ENCODE measurements around the gene TNIP2.

TNIP2 gene

GRCh38 chr4:2796849-2797544, 40.9 kb upstream of the TNIP2 start:
- no peak overlapping the region for H3K4me3 ChIP-seq (ENCODE audit: low read depth, low read length)
- no peak for TF ChIP-seq CTCF (IDR thresholded peaks at IDR 0.05; ENCODE audit: low read depth, low read length, missing control alignments)

GRCh38 chr4:2795893-2796848, 40.0 kb upstream of the TNIP2 start:
- DNase-seq (ENCODE audit: low read depth) = no peak
- no peak for TF ChIP-seq CTCF (IDR thresholded peaks at IDR 0.05; ENCODE audit: low read depth, low read length, missing control alignments)
- H3K4me3 ChIP-seq (ENCODE audit: low read depth, low read length) = no peak overlapping the region

More at GRCh38 chr4:2796849-2797544, 40.9 kb upstream of the TNIP2 start:
- DNase-seq (ENCODE audit: low read depth) = no peak

GRCh38 chr4:2795300-2795892, 39.3 kb upstream of the TNIP2 start:
- DNase-seq (ENCODE audit: low read depth) = no peak
- no peak for TF ChIP-seq CTCF (IDR thresholded peaks at IDR 0.05; ENCODE audit: low read depth, low read length, missing control alignments)
- H3K4me3 ChIP-seq (ENCODE audit: low read depth, low read length) = no peak overlapping the region

- TF ChIP-seq CTCF (IDR thresholded peaks at IDR 0.05; ENCODE audit: low read depth, low read length, missing control alignments) = no peak
- DNase-seq (ENCODE audit: low read depth) = no peak
- peak overlapping the region; percentile 55; the same call in 1 of the 2 replicates for H3K4me3 ChIP-seq (ENCODE audit: low read depth, low read length)
These were observed 38.6 kb upstream of the TNIP2 start for GRCh38 chr4:2794486-2795299.

GRCh38 chr4:2793586-2794485, 37.7 kb upstream of the TNIP2 start:
- TF ChIP-seq CTCF (IDR thresholded peaks at IDR 0.05; ENCODE audit: low read depth, low read length, missing control alignments) = no peak
- H3K4me3 ChIP-seq (ENCODE audit: low read depth, low read length) = peak overlapping the region; percentile 55
- DNase-seq (ENCODE audit: low read depth) = no peak
